Measurements from ENCODE around the gene CDH10.

- TF ChIP-seq POLR2AphosphoS5 (IDR thresholded peaks at IDR 0.05) (no peak), CTCF (IDR thresholded peaks at IDR 0.05) (no peak), EP300 (IDR thresholded peaks at IDR 0.05; ENCODE audit: low read depth) (no peak)
Measured at GRCh38 chr5:24491490-24491889, 153.3 kb downstream of the CDH10 start.
